ENCODE data around the gene PTEN.
A peak's percentile ranks its signal among the peaks of the same experiment; 100 is the strongest.
"Not testable (repeated sequence)": the region's sequence is repeated elsewhere in the genome, so short reads cannot be mapped to it uniquely, and the experiment has no call there.

PTEN gene

GRCh38 chr10:87845624-87845998 is 17.8 kb upstream of the PTEN start:
- Histone ChIP-seq H3K4me1 (ENCODE audit: control insufficient read depth in 5 of 5, insufficient read depth in 5 of 5, low read length in 5 of 5) (peaks cover 0 to 4% (median 0%) of the 10 kb centered on the region in 5 donors), H3K27ac (ENCODE audit: low read depth, low read length) (no peak overlapping the region), H3K27me3 (ENCODE audit: control insufficient read depth in 5 of 5, insufficient read depth in 4 of 5, low read length in 5 of 5) (no peaks in the 10 kb centered on the region), H3K9ac (ENCODE audit: low read length in 5 of 5) (no peak overlapping the region), H3K36me3 (ENCODE audit: control insufficient read depth in 5 of 5, insufficient read depth in 5 of 5, low read length in 5 of 5) (no peaks in the 10 kb centered on the region), H3K9me3 (ENCODE audit: control insufficient read depth in 5 of 5, low read length in 5 of 5) (no peaks in the 10 kb centered on the region), H3K4me3 (ENCODE audit: low read depth in 1 of 5, low read length in 5 of 5) (no peak overlapping the region)

- Histone ChIP-seq H3K27me3 (ENCODE audit: control insufficient read depth in 5 of 5, insufficient read depth in 4 of 5, low read length in 5 of 5) (no peaks in the 10 kb centered on the region), H3K4me1 (ENCODE audit: control insufficient read depth in 5 of 5, insufficient read depth in 5 of 5, low read length in 5 of 5) (peaks cover 0 to 8% (median 0%) of the 10 kb centered on the region in 5 donors), H3K9me3 (ENCODE audit: control insufficient read depth in 5 of 5, low read length in 5 of 5) (no peaks in the 10 kb centered on the region), H3K27ac (ENCODE audit: low read depth, low read length) (no peak overlapping the region), H3K9ac (ENCODE audit: low read length in 5 of 5) (no peak overlapping the region), H3K4me3 (ENCODE audit: low read depth in 1 of 5, low read length in 5 of 5) (no peak overlapping the region), H3K36me3 (ENCODE audit: control insufficient read depth in 5 of 5, insufficient read depth in 5 of 5, low read length in 5 of 5) (no peaks in the 10 kb centered on the region)
These were observed 17.4 kb upstream of the PTEN start for GRCh38 chr10:87846023-87846422.

DNA sequence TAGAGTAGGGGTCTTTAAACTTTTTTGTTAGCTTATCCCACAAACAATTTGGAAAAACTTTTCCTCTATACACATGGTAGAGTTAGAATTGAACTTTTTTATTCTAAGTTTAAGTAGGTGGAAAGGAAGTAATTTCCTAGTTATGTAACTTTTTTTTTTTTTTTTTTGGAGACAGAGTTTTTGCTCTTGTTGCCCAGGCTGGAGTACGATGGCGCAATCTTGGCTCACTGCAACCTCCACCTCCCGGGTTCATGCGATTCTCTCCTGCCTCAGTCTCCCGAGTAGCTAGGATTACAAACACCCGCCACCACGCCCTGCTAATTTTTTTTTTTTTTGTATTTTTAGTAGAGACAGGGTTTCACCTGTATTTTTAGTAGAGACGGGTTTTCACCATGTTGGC is 16.7 kb upstream of the PTEN start:
- H3K4me3 ChIP-seq (ENCODE audit: low read depth in 1 of 5, low read length in 5 of 5); H3K27ac ChIP-seq (ENCODE audit: low read depth, low read length); H3K36me3 ChIP-seq (ENCODE audit: control insufficient read depth in 5 of 5, insufficient read depth in 5 of 5, low read length in 5 of 5); H3K27me3 ChIP-seq (ENCODE audit: control insufficient read depth in 5 of 5, insufficient read depth in 4 of 5, low read length in 5 of 5); H3K4me1 ChIP-seq (ENCODE audit: control insufficient read depth in 5 of 5, insufficient read depth in 5 of 5, low read length in 5 of 5); H3K9ac ChIP-seq (ENCODE audit: low read length in 5 of 5); H3K9me3 ChIP-seq (ENCODE audit: control insufficient read depth in 5 of 5, low read length in 5 of 5): not testable (repeated sequence)

GRCh38 chr10:87847550-87847949 is 15.9 kb upstream of the PTEN start:
- H3K27ac ChIP-seq (ENCODE audit: low read depth, low read length), result no peak overlapping the region
- no peaks in the 10 kb centered on the region for H3K9me3 ChIP-seq (ENCODE audit: control insufficient read depth in 5 of 5, low read length in 5 of 5)
- no peak overlapping the region for H3K9ac ChIP-seq (ENCODE audit: low read length in 5 of 5)
- H3K36me3 ChIP-seq (ENCODE audit: control insufficient read depth in 5 of 5, insufficient read depth in 5 of 5, low read length in 5 of 5), result no peaks in the 10 kb centered on the region
- no peaks in the 10 kb centered on the region for H3K27me3 ChIP-seq (ENCODE audit: control insufficient read depth in 5 of 5, insufficient read depth in 4 of 5, low read length in 5 of 5)
- H3K4me3 ChIP-seq (ENCODE audit: low read depth in 1 of 5, low read length in 5 of 5), result no peak overlapping the region
- H3K4me1 ChIP-seq (ENCODE audit: control insufficient read depth in 5 of 5, insufficient read depth in 5 of 5, low read length in 5 of 5), result peaks cover 0 to 9% (median 0%) of the 10 kb centered on the region in 5 donors

DNA sequence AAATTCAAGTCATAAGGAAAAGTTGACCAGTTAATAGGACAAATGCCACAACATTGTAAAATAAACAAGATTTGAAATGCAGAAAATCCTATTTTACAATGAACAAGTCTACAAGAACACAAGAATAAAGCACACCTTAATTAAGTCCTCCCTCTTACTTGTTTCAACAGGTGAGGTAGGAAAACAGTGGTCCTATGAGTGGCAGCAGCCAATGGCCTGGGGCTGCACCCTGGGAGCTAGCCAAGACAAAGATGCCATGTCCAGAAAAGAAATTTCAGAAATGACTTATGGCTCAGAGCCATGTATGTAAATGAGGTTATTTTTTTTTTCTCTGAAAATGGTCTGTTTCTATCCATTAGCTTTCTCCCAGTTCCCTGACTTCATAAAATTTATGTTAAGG is 14.4 kb upstream of the PTEN start:
- no peak overlapping the region for H3K9ac ChIP-seq (ENCODE audit: low read length in 5 of 5)
- H3K27ac ChIP-seq (ENCODE audit: low read depth, low read length), result no peak overlapping the region
- no peaks in the 10 kb centered on the region for H3K36me3 ChIP-seq (ENCODE audit: control insufficient read depth in 5 of 5, insufficient read depth in 5 of 5, low read length in 5 of 5)
- H3K9me3 ChIP-seq (ENCODE audit: control insufficient read depth in 5 of 5, low read length in 5 of 5), result no peaks in the 10 kb centered on the region
- peaks cover 0 to 9% (median 0%) of the 10 kb centered on the region in 5 donors for H3K4me1 ChIP-seq (ENCODE audit: control insufficient read depth in 5 of 5, insufficient read depth in 5 of 5, low read length in 5 of 5)
- no peaks in the 10 kb centered on the region for H3K27me3 ChIP-seq (ENCODE audit: control insufficient read depth in 5 of 5, insufficient read depth in 4 of 5, low read length in 5 of 5)
- H3K4me3 ChIP-seq (ENCODE audit: low read depth in 1 of 5, low read length in 5 of 5), result no peak overlapping the region

DNA sequence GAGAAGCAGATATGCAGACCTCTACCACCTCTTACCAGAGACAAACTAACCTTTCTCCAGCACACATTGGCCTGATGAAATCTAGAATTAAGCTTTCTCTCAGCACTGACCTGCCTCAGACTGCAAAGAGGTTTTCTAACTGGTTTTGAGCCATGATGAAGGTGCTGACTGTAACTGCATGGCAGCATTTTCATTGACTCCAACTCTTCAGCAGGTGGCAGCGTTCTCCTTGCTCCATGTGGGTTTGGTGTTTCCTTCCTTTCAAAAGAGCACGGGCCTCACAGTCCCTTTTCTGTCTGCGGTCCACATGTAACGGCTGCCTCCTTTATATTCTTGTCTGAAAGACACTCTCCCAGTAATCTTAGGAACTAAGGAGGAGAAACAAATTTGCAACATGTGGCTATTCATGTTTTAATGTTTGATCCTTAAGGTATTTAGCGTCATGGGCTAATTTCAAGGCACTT is 12.7 kb upstream of the PTEN start:
- H3K27me3 ChIP-seq (ENCODE audit: control insufficient read depth in 5 of 5, insufficient read depth in 4 of 5, low read length in 5 of 5), result no peaks in the 10 kb centered on the region
- no peak overlapping the region for H3K27ac ChIP-seq (ENCODE audit: low read depth, low read length)
- peak overlapping the region in 2 of 5 donors; percentile 10 for H3K9ac ChIP-seq (ENCODE audit: low read length in 5 of 5)
- H3K4me1 ChIP-seq (ENCODE audit: control insufficient read depth in 5 of 5, insufficient read depth in 5 of 5, low read length in 5 of 5), result peaks cover 0 to 9% (median 0%) of the 10 kb centered on the region in 5 donors
- H3K36me3 ChIP-seq (ENCODE audit: control insufficient read depth in 5 of 5, insufficient read depth in 5 of 5, low read length in 5 of 5), result no peaks in the 10 kb centered on the region
- no peaks in the 10 kb centered on the region for H3K9me3 ChIP-seq (ENCODE audit: control insufficient read depth in 5 of 5, low read length in 5 of 5)
- H3K4me3 ChIP-seq (ENCODE audit: low read depth in 1 of 5, low read length in 5 of 5), result no peak overlapping the region

DNA sequence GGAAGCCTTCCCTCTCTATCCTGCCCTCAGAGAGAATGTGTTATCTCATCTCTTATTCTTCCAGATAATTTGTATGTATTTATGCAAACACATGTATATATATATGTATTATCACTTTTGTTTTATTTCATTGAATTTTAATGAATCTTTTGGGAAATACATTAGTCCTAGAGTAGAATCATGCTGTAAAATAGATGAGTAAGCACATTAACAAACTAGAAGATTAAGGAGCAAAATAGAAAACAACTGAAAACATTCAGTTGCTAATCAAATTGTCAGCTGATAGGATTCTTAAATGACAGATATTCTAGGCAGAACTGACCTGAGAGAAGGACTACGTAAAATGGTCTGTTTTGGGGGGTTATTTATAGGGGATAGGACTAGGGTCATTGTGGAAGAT is 11.3 kb upstream of the PTEN start:
- H3K27me3 ChIP-seq (ENCODE audit: control insufficient read depth in 5 of 5, insufficient read depth in 4 of 5, low read length in 5 of 5), result no peaks in the 10 kb centered on the region
- no peaks in the 10 kb centered on the region for H3K36me3 ChIP-seq (ENCODE audit: control insufficient read depth in 5 of 5, insufficient read depth in 5 of 5, low read length in 5 of 5)
- H3K27ac ChIP-seq (ENCODE audit: low read depth, low read length), result no peak overlapping the region
- no peak overlapping the region for H3K4me3 ChIP-seq (ENCODE audit: low read depth in 1 of 5, low read length in 5 of 5)
- no peak overlapping the region for H3K9ac ChIP-seq (ENCODE audit: low read length in 5 of 5)
- no peaks in the 10 kb centered on the region for H3K9me3 ChIP-seq (ENCODE audit: control insufficient read depth in 5 of 5, low read length in 5 of 5)
- peaks cover 0 to 9% (median 0%) of the 10 kb centered on the region in 5 donors for H3K4me1 ChIP-seq (ENCODE audit: control insufficient read depth in 5 of 5, insufficient read depth in 5 of 5, low read length in 5 of 5)

- not testable (repeated sequence) for H3K9ac ChIP-seq (ENCODE audit: low read length in 5 of 5); H3K4me1 ChIP-seq (ENCODE audit: control insufficient read depth in 5 of 5, insufficient read depth in 5 of 5, low read length in 5 of 5)
These were observed 8.2 kb upstream of the PTEN start for GRCh38 chr10:87855247-87855646.

DNA sequence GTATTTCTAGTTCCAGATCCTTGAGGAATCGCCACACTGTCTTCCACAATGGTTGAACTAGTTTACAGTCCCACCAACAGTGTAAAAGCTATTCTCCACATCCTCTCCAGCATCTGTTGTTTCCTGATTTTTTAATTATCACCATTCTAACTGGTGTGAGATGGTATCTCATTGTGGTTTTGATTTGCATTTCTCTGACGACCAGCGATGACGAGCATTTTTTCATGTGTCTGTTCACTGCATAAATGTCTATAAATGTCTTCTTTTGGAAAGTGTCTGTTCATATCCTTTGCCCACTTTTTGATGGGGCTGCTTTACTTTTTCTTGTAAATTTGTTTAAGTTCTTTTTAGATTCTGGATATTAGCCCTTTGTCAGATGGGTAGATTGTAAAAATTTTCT is 7.8 kb upstream of the PTEN start:
- peaks cover 0 to 11% (median 4%) of the 10 kb centered on the region in 5 donors for H3K4me1 ChIP-seq (ENCODE audit: control insufficient read depth in 5 of 5, insufficient read depth in 5 of 5, low read length in 5 of 5)
- not testable (repeated sequence) for H3K36me3 ChIP-seq (ENCODE audit: control insufficient read depth in 5 of 5, insufficient read depth in 5 of 5, low read length in 5 of 5); H3K9me3 ChIP-seq (ENCODE audit: control insufficient read depth in 5 of 5, low read length in 5 of 5)

More at GRCh38 chr10:87855247-87855646, 8.2 kb upstream of the PTEN start:
- not testable (repeated sequence) for H3K9me3 ChIP-seq (ENCODE audit: control insufficient read depth in 5 of 5, low read length in 5 of 5); H3K4me3 ChIP-seq (ENCODE audit: low read depth in 1 of 5, low read length in 5 of 5); H3K27me3 ChIP-seq (ENCODE audit: control insufficient read depth in 5 of 5, insufficient read depth in 4 of 5, low read length in 5 of 5); H3K27ac ChIP-seq (ENCODE audit: low read depth, low read length); H3K36me3 ChIP-seq (ENCODE audit: control insufficient read depth in 5 of 5, insufficient read depth in 5 of 5, low read length in 5 of 5)

GRCh38 chr10:87860156-87860795 is 3.1 kb upstream of the PTEN start:
- H3K4me3 ChIP-seq (ENCODE audit: low read depth in 1 of 5, low read length in 5 of 5), result no peak overlapping the region
- H3K9me3 ChIP-seq (ENCODE audit: control insufficient read depth in 5 of 5, low read length in 5 of 5), result no peaks in the 10 kb centered on the region
- H3K9ac ChIP-seq (ENCODE audit: low read length in 5 of 5), result no peak overlapping the region
- H3K27ac ChIP-seq (ENCODE audit: low read depth, low read length), result peak overlapping the region; percentile 91
- H3K27me3 ChIP-seq (ENCODE audit: control insufficient read depth in 5 of 5, insufficient read depth in 4 of 5, low read length in 5 of 5), result no peaks in the 10 kb centered on the region
- H3K36me3 ChIP-seq (ENCODE audit: control insufficient read depth in 5 of 5, insufficient read depth in 5 of 5, low read length in 5 of 5), result no peaks in the 10 kb centered on the region
- H3K4me1 ChIP-seq (ENCODE audit: control insufficient read depth in 5 of 5, insufficient read depth in 5 of 5, low read length in 5 of 5), result peaks cover 0 to 28% (median 23%) of the 10 kb centered on the region in 5 donors

More for the DNA sequence above, 7.8 kb upstream of the PTEN start:
- not testable (repeated sequence) for H3K4me3 ChIP-seq (ENCODE audit: low read depth in 1 of 5, low read length in 5 of 5); H3K9ac ChIP-seq (ENCODE audit: low read length in 5 of 5); H3K27me3 ChIP-seq (ENCODE audit: control insufficient read depth in 5 of 5, insufficient read depth in 4 of 5, low read length in 5 of 5); H3K27ac ChIP-seq (ENCODE audit: low read depth, low read length)

Measured in subcutaneous abdominal adipose tissue (tissue), 5 donors.